Stimulated activated CD8-positive, alpha-beta memory T cell treated with anti-CD3 and anti-CD28 coated beads, Interleukin-4, amount 100 ng/mL, for 4 hours (primary cell): Measurements from ENCODE around the gene S100Z.
A peak's percentile ranks its signal among the peaks of the same experiment; 100 is the strongest.
"Not testable (repeated sequence)": the region's sequence is repeated elsewhere in the genome, so short reads cannot be mapped to it uniquely, and the experiment has no call there.

ENCODE experiments used
- DNase-seq, 2 donors: peaks; one replicate each; pipeline ENCODE4 v3.0.0-alpha.2; 2020; ENCODE audit warnings: low read depth in 2 of 2, low spot score in 1 of 2

Gene S100Z

GRCh38 chr5:76867827-76868693 lies 18.2 kb downstream of the S100Z start:
- peak in 1 of 2 donors; percentile 13 for DNase-seq

GRCh38 chr5:76870046-76870445 lies 20.2 kb downstream of the S100Z start:
- no peak for DNase-seq

GRCh38 chr5:76874088-76874581 lies 24.3 kb downstream of the S100Z start:
- no peak for DNase-seq

- DNase-seq, result no peak
Observed at GRCh38 chr5:76888733-76889300, 39.0 kb downstream of the S100Z start.

- no peak for DNase-seq
Observed at GRCh38 chr5:76893294-76893693, 43.5 kb downstream of the S100Z start.

GRCh38 chr5:76896196-76896595 lies 46.4 kb downstream of the S100Z start:
- DNase-seq, result no peak

- no peak for DNase-seq
Observed at GRCh38 chr5:76901522-76901921, 51.7 kb downstream of the S100Z start.

GRCh38 chr5:76908166-76908565 lies 58.4 kb downstream of the S100Z start:
- no peak for DNase-seq

GRCh38 chr5:76910344-76910933 lies 60.6 kb downstream of the S100Z start:
- DNase-seq, result not testable (repeated sequence)

GRCh38 chr5:76914671-76915070 lies 64.9 kb downstream of the S100Z start:
- not testable (repeated sequence) for DNase-seq

GRCh38 chr5:76918539-76918938 lies 68.7 kb downstream of the S100Z start:
- no peak for DNase-seq

GRCh38 chr5:76920491-76920890 lies 70.7 kb downstream of the S100Z start:
- DNase-seq, result no peak

GRCh38 chr5:76926329-76927105 lies 76.7 kb downstream of the S100Z start:
- DNase-seq, result no peak

GRCh38 chr5:76927961-76928360 lies 78.1 kb downstream of the S100Z start:
- DNase-seq, result no peak

GRCh38 chr5:76930083-76930482 lies 80.3 kb downstream of the S100Z start:
- no peak for DNase-seq

GRCh38 chr5:76938177-76938576 lies 88.4 kb downstream of the S100Z start:
- no peak for DNase-seq

GRCh38 chr5:76941000-76941399 lies 91.2 kb downstream of the S100Z start:
- DNase-seq, result no peak

- DNase-seq, result no peak
Observed at GRCh38 chr5:76941442-76941841, 91.6 kb downstream of the S100Z start.

- DNase-seq, result no peak
Observed at GRCh38 chr5:76942581-76942980, 92.8 kb downstream of the S100Z start.

GRCh38 chr5:76943006-76943405 lies 93.2 kb downstream of the S100Z start:
- no peak for DNase-seq

GRCh38 chr5:76944638-76945037 lies 94.8 kb downstream of the S100Z start:
- no peak for DNase-seq
